Loucy (cell line): Measurements from ENCODE around the gene TMEM135.

Experiments
- H2AFZ ChIP-seq: fragments of 200-600 bp; sonication (generic); 2 replicates; pipeline ENCODE4 v1.6.0; 2016; ENCODE audit warnings: antibody characterized with exemption, mild to moderate bottlenecking, low read length, moderate library complexity
- H3F3A ChIP-seq: fragments of 200-600 bp; 2 replicates; pipeline ENCODE4 v1.6.0; 2016; ENCODE audit warnings: antibody characterized with exemption, low read depth, mild to moderate bottlenecking
- H3K27me3 ChIP-seq: fragments of 200-600 bp; sonication (generic); 2 replicates; pipeline ENCODE4 v1.6.1; 2014; ENCODE audit warnings: low read length, mild to moderate bottlenecking; ENCODE audit not compliant: insufficient read depth, poor library complexity, severe bottlenecking
- H3K36me3 ChIP-seq: fragments of 200-600 bp; sonication (generic); 2 replicates; pipeline ENCODE4 v1.6.1; 2016; ENCODE audit warnings: low read length; ENCODE audit not compliant: insufficient read depth
- H3K4me1 ChIP-seq: fragments of 200-600 bp; sonication (generic); 2 replicates; pipeline ENCODE4 v1.5.1; 2014; ENCODE audit warnings: low read length, mild to moderate bottlenecking; ENCODE audit not compliant: insufficient read depth, poor library complexity, severe bottlenecking
- H3K4me2 ChIP-seq: fragments of 200-600 bp; sonication (generic); 2 replicates; pipeline ENCODE4 v1.6.0; 2014; ENCODE audit warnings: antibody characterized with exemption, low read length, low read depth, mild to moderate bottlenecking; ENCODE audit not compliant: poor library complexity, severe bottlenecking
- H3K4me3 ChIP-seq: fragments of 200-600 bp; sonication (generic); 2 replicates; pipeline ENCODE4 v1.5.1; 2014; ENCODE audit warnings: low read length, mild to moderate bottlenecking, mixed read lengths; ENCODE audit not compliant: poor library complexity, severe bottlenecking
- H3K79me2 ChIP-seq: fragments of 200-600 bp; sonication (generic); 2 replicates; pipeline ENCODE4 v1.6.1; 2014; ENCODE audit warnings: low read length; ENCODE audit not compliant: insufficient read depth
- H3K9ac ChIP-seq: fragments of 200-600 bp; sonication (generic); 2 replicates; pipeline ENCODE4 v1.6.0; 2014; ENCODE audit warnings: mild to moderate bottlenecking, low read depth, low read length, moderate library complexity; ENCODE audit not compliant: poor library complexity, severe bottlenecking
- H3K9me2 ChIP-seq: fragments of 200-600 bp; sonication (generic); replicated peaks from 2 replicates; pipeline ENCODE4 v1.6.1; 2016; ENCODE audit warnings: low read depth, low read length, mixed read lengths
- H3K9me3 ChIP-seq: fragments of 200-600 bp; sonication (generic); 2 replicates; pipeline ENCODE4 v1.6.1; 2014; ENCODE audit warnings: mild to moderate bottlenecking, antibody characterized with exemption, low read length, low read depth; ENCODE audit not compliant: insufficient read depth
- H4K20me1 ChIP-seq: fragments of 200-600 bp; sonication (generic); 2 replicates; pipeline ENCODE4 v1.6.0; 2014; ENCODE audit warnings: antibody characterized with exemption, low read length, mild to moderate bottlenecking; ENCODE audit not compliant: insufficient read depth, poor library complexity, severe bottlenecking
- EZH2phosphoT487 ChIP-seq: fragments of 200-600 bp; IDR thresholded peaks from 2 replicates; pipeline ENCODE4 v1.6.1; 2018; ENCODE audit warnings: antibody characterized with exemption, mild to moderate bottlenecking, moderate library complexity, borderline replicate concordance
- TF ChIP-seq, protein P1 (sequence below): fragments of 200-600 bp; sonication (generic); conservative IDR thresholded peaks from 2 replicates; pipeline ENCODE4 v1.5.1; 2014; ENCODE audit warnings: mild to moderate bottlenecking, antibody characterized with exemption, low read length

The TMEM135 gene

DNA sequence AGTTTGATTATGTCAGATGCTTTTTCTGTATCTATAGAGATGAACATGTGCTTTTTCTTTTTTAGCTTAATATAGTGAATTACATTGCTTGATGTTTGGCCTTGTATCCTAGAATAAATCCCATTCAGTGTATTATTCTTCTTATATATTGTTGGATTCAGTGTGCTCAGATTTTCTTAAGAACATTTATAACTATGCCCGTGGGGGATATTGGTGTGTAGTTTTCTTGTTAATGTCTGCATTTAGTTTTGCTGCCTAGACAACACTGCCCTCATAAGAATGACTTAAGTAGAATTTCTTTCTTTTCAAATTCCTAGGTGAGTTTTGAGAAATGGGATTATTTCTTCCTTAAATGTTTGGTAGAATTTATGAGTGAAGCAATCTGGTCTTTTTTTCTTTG lies 98.5 kb downstream of the TMEM135 start:
- no peak for TF ChIP-seq EZH2phosphoT487
- TF ChIP-seq, protein P1, sequence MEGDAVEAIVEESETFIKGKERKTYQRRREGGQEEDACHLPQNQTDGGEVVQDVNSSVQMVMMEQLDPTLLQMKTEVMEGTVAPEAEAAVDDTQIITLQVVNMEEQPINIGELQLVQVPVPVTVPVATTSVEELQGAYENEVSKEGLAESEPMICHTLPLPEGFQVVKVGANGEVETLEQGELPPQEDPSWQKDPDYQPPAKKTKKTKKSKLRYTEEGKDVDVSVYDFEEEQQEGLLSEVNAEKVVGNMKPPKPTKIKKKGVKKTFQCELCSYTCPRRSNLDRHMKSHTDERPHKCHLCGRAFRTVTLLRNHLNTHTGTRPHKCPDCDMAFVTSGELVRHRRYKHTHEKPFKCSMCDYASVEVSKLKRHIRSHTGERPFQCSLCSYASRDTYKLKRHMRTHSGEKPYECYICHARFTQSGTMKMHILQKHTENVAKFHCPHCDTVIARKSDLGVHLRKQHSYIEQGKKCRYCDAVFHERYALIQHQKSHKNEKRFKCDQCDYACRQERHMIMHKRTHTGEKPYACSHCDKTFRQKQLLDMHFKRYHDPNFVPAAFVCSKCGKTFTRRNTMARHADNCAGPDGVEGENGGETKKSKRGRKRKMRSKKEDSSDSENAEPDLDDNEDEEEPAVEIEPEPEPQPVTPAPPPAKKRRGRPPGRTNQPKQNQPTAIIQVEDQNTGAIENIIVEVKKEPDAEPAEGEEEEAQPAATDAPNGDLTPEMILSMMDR = no peak
- H3K27me3 ChIP-seq = no peaks in the 10 kb centered on the region
- no peaks in the 10 kb centered on the region for H3K36me3 ChIP-seq
- no peak overlapping the region for H3K4me3 ChIP-seq
- no peaks in the 10 kb centered on the region for H3K4me1 ChIP-seq
- H3K9me3 ChIP-seq = no peaks in the 10 kb centered on the region
- H3F3A ChIP-seq = no peaks in the 10 kb centered on the region
- peaks cover 3% of the 10 kb centered on the region; the same call in 1 of the 2 replicates for H3K79me2 ChIP-seq
- no peaks in the 10 kb centered on the region for H4K20me1 ChIP-seq
- no peaks in the 10 kb centered on the region for H3K9me2 ChIP-seq
- no peak overlapping the region for H2AFZ ChIP-seq
- no peak overlapping the region for H3K4me2 ChIP-seq
- H3K9ac ChIP-seq = no peak overlapping the region

DNA sequence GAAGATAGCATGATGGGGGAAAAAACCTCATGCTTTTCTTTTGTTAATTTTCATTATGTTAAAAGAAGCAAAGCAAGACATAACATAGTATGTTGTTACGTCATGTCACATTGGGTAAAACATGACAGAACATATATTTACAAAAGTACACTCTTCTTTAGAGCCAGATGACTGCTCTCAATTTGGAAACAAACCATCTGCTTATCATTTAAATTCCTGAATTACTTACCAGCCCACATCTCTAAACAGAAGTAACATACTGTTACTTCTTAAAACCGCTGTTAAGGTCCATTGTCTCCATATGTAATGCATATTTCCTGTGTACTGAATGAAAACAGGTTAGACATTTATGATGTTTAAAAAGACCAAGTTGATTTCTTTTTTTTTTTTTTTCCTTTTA lies 100.0 kb downstream of the TMEM135 start:
- H3K9ac ChIP-seq = no peak overlapping the region
- no peaks in the 10 kb centered on the region for H3K27me3 ChIP-seq
- peaks cover 2% of the 10 kb centered on the region for H3K4me1 ChIP-seq
- no peaks in the 10 kb centered on the region for H3K36me3 ChIP-seq
- H3K4me2 ChIP-seq = no peak overlapping the region
- H3K79me2 ChIP-seq = no peaks in the 10 kb centered on the region
- H2AFZ ChIP-seq = no peak overlapping the region
- H3K4me3 ChIP-seq = no peak overlapping the region
- TF ChIP-seq EZH2phosphoT487 = no peak
- TF ChIP-seq, protein P1 = no peak
- H3K9me3 ChIP-seq = no peaks in the 10 kb centered on the region
- H3K9me2 ChIP-seq = no peaks in the 10 kb centered on the region
- H4K20me1 ChIP-seq = no peaks in the 10 kb centered on the region
- no peaks in the 10 kb centered on the region for H3F3A ChIP-seq

DNA sequence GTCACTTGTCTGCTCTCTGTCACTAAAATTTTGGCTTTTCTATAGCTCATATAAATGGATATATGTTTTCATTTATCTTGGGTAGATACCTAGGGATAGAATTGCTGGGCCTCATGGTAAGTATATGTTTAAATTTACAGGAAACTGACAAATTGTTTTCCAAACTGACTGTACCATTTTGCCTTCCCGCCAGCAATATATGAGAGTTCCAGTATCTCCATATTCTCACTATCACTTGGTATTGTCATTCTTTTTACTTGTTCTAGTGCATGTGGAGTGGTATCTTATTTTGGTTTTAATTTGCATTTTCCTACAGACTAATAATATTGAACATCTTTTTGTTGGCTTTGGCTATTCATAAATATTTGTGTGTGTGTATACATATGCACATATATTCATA lies 101.7 kb downstream of the TMEM135 start:
- no peak overlapping the region for H3K9ac ChIP-seq
- TF ChIP-seq, protein P1 = no peak
- TF ChIP-seq EZH2phosphoT487 = no peak
- no peaks in the 10 kb centered on the region for H3K9me3 ChIP-seq
- no peak overlapping the region for H3K4me3 ChIP-seq
- no peak overlapping the region for H2AFZ ChIP-seq
- peaks cover 4% of the 10 kb centered on the region; the same call in 1 of the 2 replicates for H3K79me2 ChIP-seq
- no peaks in the 10 kb centered on the region for H3K27me3 ChIP-seq
- no peaks in the 10 kb centered on the region for H3K36me3 ChIP-seq
- peaks cover 18% of the 10 kb centered on the region for H3K4me1 ChIP-seq
- peaks cover 4% of the 10 kb centered on the region for H4K20me1 ChIP-seq
- no peaks in the 10 kb centered on the region for H3F3A ChIP-seq
- no peak overlapping the region for H3K4me2 ChIP-seq
- H3K9me2 ChIP-seq = no peaks in the 10 kb centered on the region
